Thyroid gland (tissue), 4 donors: ENCODE measurements around the gene DAPK1. TPM values are rescaled to one million over a fixed set of nuclear protein-coding genes. Genes with fewer than 3 reads are reported as not detected.

Source experiments
- DNase-seq, 2 donors: peaks; one replicate each; pipeline ENCODE4 v3.0.0-alpha.2; 2019
- H3K27ac ChIP-seq, 3 donors: fragments of 200-600 bp; sonication (generic); 1 replicate in 2 of 3; 2 replicates in 1 of 3; pipeline ENCODE4 v1.5.1; 2016 to 2019; ENCODE audit warnings: mild to moderate bottlenecking in 1 of 3, moderate library complexity in 1 of 3
- H3K27me3 ChIP-seq: fragments of 200-600 bp; sonication (generic); one replicate; pipeline ENCODE4 v1.5.1; 2019
- H3K36me3 ChIP-seq, 2 donors: fragments of 200-600 bp; sonication (generic); one replicate each; pipeline ENCODE4 v1.5.1; 2016 to 2019
- H3K4me1 ChIP-seq, 2 donors: fragments of 200-600 bp; sonication (generic); one replicate each; pipeline ENCODE4 v1.5.1; 2017 to 2019
- H3K4me3 ChIP-seq, 3 donors: fragments of 200-600 bp; sonication (generic); replicated peaks in 1 of 3; 1 replicate in 2 of 3; 2 replicates in 1 of 3; pipeline ENCODE4 v1.5.1; 2016; ENCODE audit warnings: mild to moderate bottlenecking in 1 of 3
- H3K9me3 ChIP-seq: fragments of 200-600 bp; sonication (generic); one replicate; pipeline ENCODE4 v1.5.1; 2017
- POLR2A ChIP-seq, 2 donors: fragments of 450-650 bp; IDR thresholded peaks; one replicate each; pipeline ENCODE4 v1.6.1; 2017; ENCODE audit warnings: antibody characterized with exemption in 2 of 2, mild to moderate bottlenecking in 2 of 2, moderate library complexity in 1 of 2
- WGBS, 2 donors: methylation state at CpG; one replicate each; pipeline ENCODE4 v1.1.5; 2017; 5-methylcytosine and 5-hydroxymethylcytosine counted together
- intact Hi-C: fragments of 100-400 bp; cut with DNase I; formaldehyde crosslinking; loops from one replicate; pipeline ENCODE4 v1.15.1; 2023
- total RNA-seq, 4 donors: library from RNA; depleted of rRNA; stranded (reverse); fragments of >200 nt; gene quantifications; one replicate each; pipeline ENCODE4 v1.2.3, GENCODE V29; 2016
- TF ChIP-seq, protein P1 (sequence below), 6 experiments: fragments of 200-600 bp in 3 of 6; fragments of 450-650 bp in 3 of 6; sonication (generic) in 3 of 6; IDR thresholded peaks; one replicate each; pipeline ENCODE4 v1.5.1; 2016 to 2019; ENCODE audit warnings: antibody characterized with exemption in 6 of 6, mild to moderate bottlenecking in 2 of 6, inconsistent platforms in 1 of 6, moderate library complexity in 1 of 6

The DAPK1 gene
- total RNA-seq, 4 donors from 2014 or later = 32.0 to 76.2 (median 38.2) TPM

- H3K27me3 ChIP-seq = no peaks in the 10 kb centered on the region
- intact Hi-C loops = no loop called here
- H3K4me1 ChIP-seq = no peaks in the 10 kb centered on the region
- TF ChIP-seq POLR2A (IDR thresholded peaks at IDR 0.05) = no peak
- TF ChIP-seq, protein P1, sequence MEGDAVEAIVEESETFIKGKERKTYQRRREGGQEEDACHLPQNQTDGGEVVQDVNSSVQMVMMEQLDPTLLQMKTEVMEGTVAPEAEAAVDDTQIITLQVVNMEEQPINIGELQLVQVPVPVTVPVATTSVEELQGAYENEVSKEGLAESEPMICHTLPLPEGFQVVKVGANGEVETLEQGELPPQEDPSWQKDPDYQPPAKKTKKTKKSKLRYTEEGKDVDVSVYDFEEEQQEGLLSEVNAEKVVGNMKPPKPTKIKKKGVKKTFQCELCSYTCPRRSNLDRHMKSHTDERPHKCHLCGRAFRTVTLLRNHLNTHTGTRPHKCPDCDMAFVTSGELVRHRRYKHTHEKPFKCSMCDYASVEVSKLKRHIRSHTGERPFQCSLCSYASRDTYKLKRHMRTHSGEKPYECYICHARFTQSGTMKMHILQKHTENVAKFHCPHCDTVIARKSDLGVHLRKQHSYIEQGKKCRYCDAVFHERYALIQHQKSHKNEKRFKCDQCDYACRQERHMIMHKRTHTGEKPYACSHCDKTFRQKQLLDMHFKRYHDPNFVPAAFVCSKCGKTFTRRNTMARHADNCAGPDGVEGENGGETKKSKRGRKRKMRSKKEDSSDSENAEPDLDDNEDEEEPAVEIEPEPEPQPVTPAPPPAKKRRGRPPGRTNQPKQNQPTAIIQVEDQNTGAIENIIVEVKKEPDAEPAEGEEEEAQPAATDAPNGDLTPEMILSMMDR (IDR thresholded peaks at IDR 0.05) = no peak
- H3K27ac ChIP-seq = no peak overlapping the region
- H3K4me3 ChIP-seq = no peak overlapping the region
- no peaks in the 10 kb centered on the region for H3K36me3 ChIP-seq
- H3K9me3 ChIP-seq = no peaks in the 10 kb centered on the region
- 65 to 81% methylated on average over 8 of the region's 8 CpGs for WGBS, 2 donors
- DNase-seq = peak in 1 of 2 donors; percentile 24
Observed at GRCh38 chr9:87656485-87656884, 158.8 kb downstream of the DAPK1 start.

- intact Hi-C loops = no loop called here
- no peaks in the 10 kb centered on the region for H3K27me3 ChIP-seq
- no peaks in the 10 kb centered on the region for H3K9me3 ChIP-seq
- TF ChIP-seq, protein P1 (IDR thresholded peaks at IDR 0.05) = no peak
- no peak for TF ChIP-seq POLR2A (IDR thresholded peaks at IDR 0.05)
- H3K4me3 ChIP-seq = no peak overlapping the region
- 76 to 87% methylated on average over 6 of the region's 6 CpGs for WGBS, 2 donors
- H3K36me3 ChIP-seq = no peaks in the 10 kb centered on the region
- H3K27ac ChIP-seq = no peak overlapping the region
- no peaks in the 10 kb centered on the region for H3K4me1 ChIP-seq
- no peak for DNase-seq
Observed at GRCh38 chr9:87657190-87657589, 159.5 kb downstream of the DAPK1 start.

GRCh38 chr9:87657893-87658292 lies 160.2 kb downstream of the DAPK1 start:
- intact Hi-C loops = no loop called here
- DNase-seq = no peak
- Histone ChIP-seq H3K36me3 (no peaks in the 10 kb centered on the region), H3K4me1 (no peaks in the 10 kb centered on the region), H3K4me3 (no peak overlapping the region), H3K9me3 (no peaks in the 10 kb centered on the region), H3K27ac (no peak overlapping the region), H3K27me3 (no peaks in the 10 kb centered on the region)
- 95 to 96% methylated on average over 16 of the region's 16 CpGs for WGBS, 2 donors
- TF ChIP-seq, protein P1 (IDR thresholded peaks at IDR 0.05) = no peak
- no peak for TF ChIP-seq POLR2A (IDR thresholded peaks at IDR 0.05)

DNA sequence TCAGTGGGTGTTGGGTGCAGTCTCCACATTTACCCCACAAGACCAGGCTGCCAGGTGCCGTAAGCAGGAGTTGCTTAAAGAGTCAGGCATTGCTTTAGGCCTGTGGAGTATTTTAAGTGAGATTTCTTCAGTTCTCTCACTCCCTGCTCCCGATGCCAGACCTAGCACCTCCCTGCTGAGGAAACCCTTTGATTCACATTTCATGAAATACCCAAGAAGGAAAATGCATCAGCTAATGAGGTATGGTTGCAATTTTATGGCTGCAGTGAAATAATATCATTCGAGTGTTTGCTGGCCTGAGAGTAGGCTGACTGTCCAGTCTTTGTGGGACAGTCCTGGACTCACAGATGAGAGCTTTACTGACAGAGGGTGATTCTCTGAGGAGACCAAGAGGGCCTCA lies 160.8 kb downstream of the DAPK1 start:
- Histone ChIP-seq H3K27ac (no peak overlapping the region), H3K9me3 (no peaks in the 10 kb centered on the region), H3K4me3 (no peak overlapping the region), H3K4me1 (no peaks in the 10 kb centered on the region), H3K36me3 (no peaks in the 10 kb centered on the region), H3K27me3 (no peaks in the 10 kb centered on the region)
- intact Hi-C loops = no loop called here
- 96 to 98% methylated on average over 3 of the region's 3 CpGs for WGBS, 2 donors
- DNase-seq = no peak
- TF ChIP-seq, protein P1 (IDR thresholded peaks at IDR 0.05) = no peak
- no peak for TF ChIP-seq POLR2A (IDR thresholded peaks at IDR 0.05)

DNA sequence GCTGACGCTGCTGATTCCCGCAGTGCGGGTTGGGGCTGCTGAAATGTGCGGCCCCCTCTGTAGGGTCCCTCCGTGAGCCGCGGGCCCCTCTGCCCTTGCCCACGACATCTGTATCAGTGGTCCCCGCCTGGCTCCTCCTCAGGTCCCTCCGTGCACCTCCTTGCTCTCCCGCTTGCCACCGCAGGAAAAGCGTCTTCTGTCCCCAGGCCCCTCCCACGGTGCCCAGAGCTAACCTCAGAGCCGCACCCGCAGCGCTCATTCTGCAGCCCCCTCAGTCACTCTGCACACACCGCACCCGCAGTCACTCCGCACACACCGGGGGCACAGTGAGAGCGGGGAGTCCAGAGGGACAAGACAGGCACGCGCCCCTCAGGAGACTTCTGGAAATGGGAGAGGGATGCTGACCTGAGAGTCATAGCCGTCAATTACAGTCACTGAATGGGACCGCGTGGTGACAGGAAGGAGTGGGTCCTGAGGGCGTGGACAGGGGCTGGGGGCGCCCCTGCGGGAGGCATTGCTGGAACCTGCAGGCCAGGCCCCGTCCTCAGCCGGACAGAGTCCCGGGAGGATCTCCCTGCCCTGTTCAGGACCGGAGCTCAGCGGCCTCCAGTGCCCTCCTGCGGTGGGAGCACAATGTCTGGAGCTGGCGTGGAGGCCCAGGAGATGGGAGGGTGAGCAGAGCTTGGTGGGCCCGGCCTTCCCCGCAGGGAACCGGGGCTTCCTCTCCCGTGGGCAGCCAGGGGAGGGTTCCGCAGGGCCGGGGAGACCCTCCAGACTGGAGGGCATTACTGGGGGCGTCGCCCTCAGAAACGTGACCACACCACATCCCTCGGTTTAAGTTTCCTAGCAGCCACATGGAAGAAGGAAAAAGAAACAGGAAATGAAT lies 162.1 kb downstream of the DAPK1 start:
- H3K4me3 ChIP-seq = no peak overlapping the region
- no peaks in the 10 kb centered on the region for H3K27me3 ChIP-seq
- H3K36me3 ChIP-seq = no peaks in the 10 kb centered on the region
- no peak overlapping the region for H3K27ac ChIP-seq
- H3K9me3 ChIP-seq = no peaks in the 10 kb centered on the region
- WGBS, 2 donors = 95 to 97% methylated on average over 45 to 46 of the region's 47 CpGs
- H3K4me1 ChIP-seq = no peaks in the 10 kb centered on the region
- intact Hi-C loops = no loop called here
- no peak for DNase-seq
- TF ChIP-seq, protein P1 (IDR thresholded peaks at IDR 0.05) = no peak
- TF ChIP-seq POLR2A (IDR thresholded peaks at IDR 0.05) = no peak
